ENCODE results near the gene PTPRO.

The PTPRO gene

GRCh38 chr12:15591811-15592210 lies 269.5 kb downstream of the PTPRO start:
- H3K4me1 ChIP-seq (ENCODE audit: control insufficient read depth, low read depth, low read length), result peaks cover 4% of the 10 kb centered on the region
- H3K4me3 ChIP-seq (ENCODE audit: low read length), result no peak overlapping the region
- no peaks in the 10 kb centered on the region for H3K36me3 ChIP-seq (ENCODE audit: control insufficient read depth, low read depth, low read length)
- H3K27ac ChIP-seq (ENCODE audit: low read length), result no peak overlapping the region
- H3K9ac ChIP-seq (ENCODE audit: low read length), result no peak overlapping the region
- H3K9me3 ChIP-seq (ENCODE audit: control insufficient read depth, low read depth, low read length), result no peaks in the 10 kb centered on the region
- no peaks in the 10 kb centered on the region for H3K27me3 ChIP-seq (ENCODE audit: control insufficient read depth, insufficient read depth, low read length)

- Histone ChIP-seq H3K4me1 (ENCODE audit: control insufficient read depth, low read depth, low read length) (peaks cover 4% of the 10 kb centered on the region), H3K9me3 (ENCODE audit: control insufficient read depth, low read depth, low read length) (no peaks in the 10 kb centered on the region), H3K27me3 (ENCODE audit: control insufficient read depth, insufficient read depth, low read length) (no peaks in the 10 kb centered on the region), H3K4me3 (ENCODE audit: low read length) (no peak overlapping the region), H3K9ac (ENCODE audit: low read length) (no peak overlapping the region), H3K27ac (ENCODE audit: low read length) (no peak overlapping the region), H3K36me3 (ENCODE audit: control insufficient read depth, low read depth, low read length) (no peaks in the 10 kb centered on the region)
Measured at GRCh38 chr12:15592934-15593333, 270.6 kb downstream of the PTPRO start.

- Histone ChIP-seq H3K27me3 (ENCODE audit: control insufficient read depth, insufficient read depth, low read length) (no peaks in the 10 kb centered on the region), H3K4me1 (ENCODE audit: control insufficient read depth, low read depth, low read length) (peaks cover 4% of the 10 kb centered on the region), H3K36me3 (ENCODE audit: control insufficient read depth, low read depth, low read length) (no peaks in the 10 kb centered on the region), H3K9me3 (ENCODE audit: control insufficient read depth, low read depth, low read length) (no peaks in the 10 kb centered on the region), H3K4me3 (ENCODE audit: low read length) (no peak overlapping the region), H3K9ac (ENCODE audit: low read length) (no peak overlapping the region), H3K27ac (ENCODE audit: low read length) (no peak overlapping the region)
Measured at GRCh38 chr12:15596174-15596573, 273.9 kb downstream of the PTPRO start.

- H3K4me3 ChIP-seq (ENCODE audit: low read length), result no peak overlapping the region
- H3K4me1 ChIP-seq (ENCODE audit: control insufficient read depth, low read depth, low read length), result peaks cover 1% of the 10 kb centered on the region
- H3K36me3 ChIP-seq (ENCODE audit: control insufficient read depth, low read depth, low read length), result no peaks in the 10 kb centered on the region
- no peak overlapping the region for H3K27ac ChIP-seq (ENCODE audit: low read length)
- H3K9me3 ChIP-seq (ENCODE audit: control insufficient read depth, low read depth, low read length), result no peaks in the 10 kb centered on the region
- H3K27me3 ChIP-seq (ENCODE audit: control insufficient read depth, insufficient read depth, low read length), result no peaks in the 10 kb centered on the region
- H3K9ac ChIP-seq (ENCODE audit: low read length), result no peak overlapping the region
Measured at GRCh38 chr12:15597125-15597830, 275.0 kb downstream of the PTPRO start.

- Histone ChIP-seq H3K27me3 (ENCODE audit: control insufficient read depth, insufficient read depth, low read length) (no peaks in the 10 kb centered on the region), H3K27ac (ENCODE audit: low read length) (no peak overlapping the region), H3K9ac (ENCODE audit: low read length) (no peak overlapping the region), H3K4me1 (ENCODE audit: control insufficient read depth, low read depth, low read length) (no peaks in the 10 kb centered on the region), H3K36me3 (ENCODE audit: control insufficient read depth, low read depth, low read length) (no peaks in the 10 kb centered on the region), H3K4me3 (ENCODE audit: low read length) (no peak overlapping the region), H3K9me3 (ENCODE audit: control insufficient read depth, low read depth, low read length) (no peaks in the 10 kb centered on the region)
Measured at GRCh38 chr12:15599266-15600037, 277.1 kb downstream of the PTPRO start.

- no peaks in the 10 kb centered on the region for H3K27me3 ChIP-seq (ENCODE audit: control insufficient read depth, insufficient read depth, low read length)
- H3K9ac ChIP-seq (ENCODE audit: low read length), result no peak overlapping the region
- no peak overlapping the region for H3K4me3 ChIP-seq (ENCODE audit: low read length)
- H3K9me3 ChIP-seq (ENCODE audit: control insufficient read depth, low read depth, low read length), result no peaks in the 10 kb centered on the region
- H3K27ac ChIP-seq (ENCODE audit: low read length), result no peak overlapping the region
- no peaks in the 10 kb centered on the region for H3K4me1 ChIP-seq (ENCODE audit: control insufficient read depth, low read depth, low read length)
- H3K36me3 ChIP-seq (ENCODE audit: control insufficient read depth, low read depth, low read length), result no peaks in the 10 kb centered on the region
Measured at GRCh38 chr12:15600223-15600935, 278.1 kb downstream of the PTPRO start.

GRCh38 chr12:15601210-15601800 lies 279.0 kb downstream of the PTPRO start:
- Histone ChIP-seq H3K9ac (ENCODE audit: low read length) (no peak overlapping the region), H3K27ac (ENCODE audit: low read length) (no peak overlapping the region), H3K4me3 (ENCODE audit: low read length) (no peak overlapping the region), H3K4me1 (ENCODE audit: control insufficient read depth, low read depth, low read length) (no peaks in the 10 kb centered on the region), H3K36me3 (ENCODE audit: control insufficient read depth, low read depth, low read length) (no peaks in the 10 kb centered on the region), H3K27me3 (ENCODE audit: control insufficient read depth, insufficient read depth, low read length) (no peaks in the 10 kb centered on the region), H3K9me3 (ENCODE audit: control insufficient read depth, low read depth, low read length) (no peaks in the 10 kb centered on the region)

GRCh38 chr12:15602051-15602672 lies 279.9 kb downstream of the PTPRO start:
- Histone ChIP-seq H3K36me3 (ENCODE audit: control insufficient read depth, low read depth, low read length) (no peaks in the 10 kb centered on the region), H3K4me3 (ENCODE audit: low read length) (no peak overlapping the region), H3K4me1 (ENCODE audit: control insufficient read depth, low read depth, low read length) (no peaks in the 10 kb centered on the region), H3K9ac (ENCODE audit: low read length) (no peak overlapping the region), H3K27me3 (ENCODE audit: control insufficient read depth, insufficient read depth, low read length) (no peaks in the 10 kb centered on the region), H3K9me3 (ENCODE audit: control insufficient read depth, low read depth, low read length) (no peaks in the 10 kb centered on the region), H3K27ac (ENCODE audit: low read length) (no peak overlapping the region)

GRCh38 chr12:15603474-15604085 lies 281.3 kb downstream of the PTPRO start:
- Histone ChIP-seq H3K4me3 (ENCODE audit: low read length) (no peak overlapping the region), H3K4me1 (ENCODE audit: control insufficient read depth, low read depth, low read length) (no peaks in the 10 kb centered on the region), H3K9ac (ENCODE audit: low read length) (no peak overlapping the region), H3K27me3 (ENCODE audit: control insufficient read depth, insufficient read depth, low read length) (no peaks in the 10 kb centered on the region), H3K36me3 (ENCODE audit: control insufficient read depth, low read depth, low read length) (no peaks in the 10 kb centered on the region), H3K9me3 (ENCODE audit: control insufficient read depth, low read depth, low read length) (no peaks in the 10 kb centered on the region), H3K27ac (ENCODE audit: low read length) (no peak overlapping the region)

GRCh38 chr12:15605881-15606590 lies 283.7 kb downstream of the PTPRO start:
- Histone ChIP-seq H3K9ac (ENCODE audit: low read length) (no peak overlapping the region), H3K4me3 (ENCODE audit: low read length) (no peak overlapping the region), H3K27ac (ENCODE audit: low read length) (no peak overlapping the region), H3K36me3 (ENCODE audit: control insufficient read depth, low read depth, low read length) (no peaks in the 10 kb centered on the region), H3K4me1 (ENCODE audit: control insufficient read depth, low read depth, low read length) (no peaks in the 10 kb centered on the region), H3K27me3 (ENCODE audit: control insufficient read depth, insufficient read depth, low read length) (no peaks in the 10 kb centered on the region), H3K9me3 (ENCODE audit: control insufficient read depth, low read depth, low read length) (no peaks in the 10 kb centered on the region)

Measured in iPS-18a (cell line).